Right atrium auricular region (tissue), 2 donors: ENCODE measurements around the gene RABIF. TPM values are rescaled to one million over a fixed set of nuclear protein-coding genes. Genes with fewer than 3 reads are reported as not detected.

ENCODE experiments used
- DNase-seq: peaks from one replicate; pipeline ENCODE4 v3.0.0-alpha.2; 2019; ENCODE audit warnings: low spot score
- H3K27ac ChIP-seq, 2 donors: fragments of 200-600 bp; sonication (generic); 1 replicate in 1 of 2; 2 replicates in 1 of 2; pipeline ENCODE4 v1.5.1; 2016 to 2019
- H3K27me3 ChIP-seq, 2 donors: fragments of 200-600 bp; sonication (generic); one replicate each; pipeline versions ENCODE4 v1.5.1 to v1.6.0; 2017 to 2019
- H3K36me3 ChIP-seq: fragments of 200-600 bp; sonication (generic); one replicate; pipeline ENCODE4 v1.5.1; 2016
- H3K4me1 ChIP-seq, 2 donors: fragments of 200-600 bp; sonication (generic); one replicate each; pipeline versions ENCODE4 v1.5.1 to v1.6.0; 2017 to 2019
- H3K4me3 ChIP-seq, 2 donors: fragments of 200-600 bp; sonication (generic); 1 replicate in 1 of 2; 2 replicates in 1 of 2; pipeline ENCODE4 v1.5.1; 2017 to 2019; ENCODE audit warnings: mild to moderate bottlenecking in 1 of 2, moderate library complexity in 1 of 2
- H3K9me3 ChIP-seq, 2 donors: fragments of 200-600 bp; sonication (generic); one replicate each; pipeline ENCODE4 v1.5.1; 2019
- total RNA-seq, 2 donors: library from RNA; depleted of rRNA; stranded (reverse); fragments of >200 nt; gene quantifications; one replicate each; pipeline ENCODE4 v1.1.0, GENCODE V29; 2016
- TF ChIP-seq, protein P1 (sequence below), 2 donors: fragments of 200-600 bp; sonication (generic); IDR thresholded peaks; one replicate each; pipeline ENCODE4 v1.5.1; 2019; ENCODE audit warnings: antibody characterized with exemption in 2 of 2

Gene RABIF
- total RNA-seq, 2 donors from 2014 or later: 3.0 to 4.3 TPM

DNA sequence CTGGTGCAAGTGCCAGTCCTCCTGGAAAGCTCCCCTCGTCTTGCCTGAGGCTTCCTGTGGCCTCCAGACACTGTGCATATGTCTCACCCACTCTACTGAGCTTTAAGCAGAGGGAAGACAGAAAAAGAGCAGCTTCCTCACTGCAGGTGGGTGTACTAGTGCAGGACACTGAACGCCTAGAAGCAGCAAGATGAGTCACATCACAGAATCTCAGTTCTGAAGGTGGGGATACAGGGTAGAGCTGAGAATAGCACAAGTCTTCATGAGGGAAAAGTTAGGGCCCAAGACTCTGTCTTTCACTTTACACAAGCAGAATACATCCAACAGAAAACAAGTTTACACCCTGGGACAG is 40.8 kb downstream of the RABIF start:
- TF ChIP-seq, protein P1, sequence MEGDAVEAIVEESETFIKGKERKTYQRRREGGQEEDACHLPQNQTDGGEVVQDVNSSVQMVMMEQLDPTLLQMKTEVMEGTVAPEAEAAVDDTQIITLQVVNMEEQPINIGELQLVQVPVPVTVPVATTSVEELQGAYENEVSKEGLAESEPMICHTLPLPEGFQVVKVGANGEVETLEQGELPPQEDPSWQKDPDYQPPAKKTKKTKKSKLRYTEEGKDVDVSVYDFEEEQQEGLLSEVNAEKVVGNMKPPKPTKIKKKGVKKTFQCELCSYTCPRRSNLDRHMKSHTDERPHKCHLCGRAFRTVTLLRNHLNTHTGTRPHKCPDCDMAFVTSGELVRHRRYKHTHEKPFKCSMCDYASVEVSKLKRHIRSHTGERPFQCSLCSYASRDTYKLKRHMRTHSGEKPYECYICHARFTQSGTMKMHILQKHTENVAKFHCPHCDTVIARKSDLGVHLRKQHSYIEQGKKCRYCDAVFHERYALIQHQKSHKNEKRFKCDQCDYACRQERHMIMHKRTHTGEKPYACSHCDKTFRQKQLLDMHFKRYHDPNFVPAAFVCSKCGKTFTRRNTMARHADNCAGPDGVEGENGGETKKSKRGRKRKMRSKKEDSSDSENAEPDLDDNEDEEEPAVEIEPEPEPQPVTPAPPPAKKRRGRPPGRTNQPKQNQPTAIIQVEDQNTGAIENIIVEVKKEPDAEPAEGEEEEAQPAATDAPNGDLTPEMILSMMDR (IDR thresholded peaks at IDR 0.05): no peak
- Histone ChIP-seq H3K4me3 (no peak overlapping the region), H3K9me3 (no peaks in the 10 kb centered on the region), H3K4me1 (no peaks in the 10 kb centered on the region), H3K27ac (no peak overlapping the region), H3K27me3 (no peaks in the 10 kb centered on the region), H3K36me3 (no peaks in the 10 kb centered on the region)
- no peak for DNase-seq

DNA sequence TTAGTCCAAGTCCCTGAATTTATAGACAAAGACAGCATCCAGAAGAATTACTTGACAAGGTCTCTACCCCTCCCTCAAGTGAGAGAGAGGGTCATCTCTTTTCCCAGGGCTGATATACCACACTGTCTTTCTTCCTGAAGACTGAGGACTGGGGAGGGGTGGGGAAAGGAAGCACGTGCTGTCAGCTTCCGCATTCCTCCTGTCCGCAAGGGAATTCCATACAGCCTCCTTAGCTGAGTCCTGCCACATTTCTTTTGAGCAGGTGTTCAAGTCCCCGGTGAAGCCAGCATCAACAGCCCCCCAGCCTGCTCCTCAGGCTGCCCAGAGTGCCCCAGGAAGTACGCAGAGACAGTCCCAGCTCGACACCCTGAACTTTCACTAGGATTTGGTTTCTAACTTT is 44.0 kb downstream of the RABIF start:
- no peak for DNase-seq
- no peaks in the 10 kb centered on the region for H3K36me3 ChIP-seq
- no peaks in the 10 kb centered on the region for H3K4me1 ChIP-seq
- no peaks in the 10 kb centered on the region for H3K27me3 ChIP-seq
- H3K27ac ChIP-seq: no peak overlapping the region
- no peak overlapping the region for H3K4me3 ChIP-seq
- H3K9me3 ChIP-seq: no peaks in the 10 kb centered on the region
- TF ChIP-seq, protein P1 (IDR thresholded peaks at IDR 0.05): no peak

DNA sequence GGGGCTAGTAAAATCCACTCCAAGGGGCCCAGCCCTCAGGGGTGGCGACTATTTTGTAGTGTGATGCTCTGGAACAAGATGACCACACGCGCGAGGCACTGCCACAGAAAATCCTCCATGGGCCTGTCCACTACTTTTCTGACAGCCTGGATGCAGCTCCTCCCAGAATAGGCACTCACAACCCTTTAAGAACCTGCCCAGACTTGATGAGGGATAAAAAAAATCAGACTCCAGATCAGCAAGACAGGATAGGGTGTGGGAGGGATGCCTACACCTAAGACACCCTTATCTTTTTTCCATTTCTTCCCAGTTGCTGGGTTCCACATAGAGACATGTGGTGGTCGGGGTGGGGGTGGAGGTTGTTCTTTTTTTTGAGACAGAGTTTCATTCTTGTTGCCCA is 44.7 kb downstream of the RABIF start:
- H3K36me3 ChIP-seq: no peaks in the 10 kb centered on the region
- no peak overlapping the region for H3K27ac ChIP-seq
- TF ChIP-seq, protein P1 (IDR thresholded peaks at IDR 0.05): no peak
- H3K27me3 ChIP-seq: no peaks in the 10 kb centered on the region
- no peaks in the 10 kb centered on the region for H3K4me1 ChIP-seq
- H3K9me3 ChIP-seq: no peaks in the 10 kb centered on the region
- no peak for DNase-seq
- no peak overlapping the region for H3K4me3 ChIP-seq

GRCh38 chr1:202843081-202843480 is 45.9 kb downstream of the RABIF start:
- no peak overlapping the region for H3K27ac ChIP-seq
- H3K36me3 ChIP-seq: no peaks in the 10 kb centered on the region
- no peak for DNase-seq
- H3K27me3 ChIP-seq: no peaks in the 10 kb centered on the region
- H3K4me1 ChIP-seq: no peaks in the 10 kb centered on the region
- H3K9me3 ChIP-seq: no peaks in the 10 kb centered on the region
- H3K4me3 ChIP-seq: no peak overlapping the region
- TF ChIP-seq, protein P1 (IDR thresholded peaks at IDR 0.05): no peak

GRCh38 chr1:202837746-202838262 is 51.1 kb downstream of the RABIF start:
- Histone ChIP-seq H3K4me1 (no peaks in the 10 kb centered on the region), H3K9me3 (no peaks in the 10 kb centered on the region), H3K36me3 (no peaks in the 10 kb centered on the region), H3K27ac (no peak overlapping the region), H3K27me3 (no peaks in the 10 kb centered on the region), H3K4me3 (no peak overlapping the region)
- TF ChIP-seq, protein P1 (IDR thresholded peaks at IDR 0.05): no peak
- DNase-seq: no peak
